HFFc6 (cell line): Measurements from ENCODE around the gene YWHAG. TPM values are rescaled to one million over a fixed set of nuclear protein-coding genes. Genes with fewer than 3 reads are reported as not detected.
"Not testable (repeated sequence)": the region's sequence is repeated elsewhere in the genome, so short reads cannot be mapped to it uniquely, and the experiment has no call there.

Experiments
- DNase-seq: peaks from one replicate; pipeline ENCODE4 v3.0.0-alpha.2; 2018
- H3K27ac Mint-ChIP-seq: 2 replicates; pipeline ENCODE4 v1.8.0; 2020; ENCODE audit warnings: mild to moderate bottlenecking, mixed read lengths
- H3K27me3 Mint-ChIP-seq: 2 replicates; pipeline ENCODE4 v1.8.0; 2021; ENCODE audit warnings: mild to moderate bottlenecking, moderate library complexity, mixed read lengths; ENCODE audit not compliant: insufficient read depth
- H3K36me3 Mint-ChIP-seq: 2 replicates; pipeline ENCODE4 v1.8.0; 2021; ENCODE audit warnings: low read depth, mixed read lengths
- H3K4me1 Mint-ChIP-seq: 2 replicates; pipeline ENCODE4 v1.8.0; 2020; ENCODE audit warnings: low read depth, mixed read lengths
- H3K4me3 Mint-ChIP-seq: 2 replicates; pipeline ENCODE4 v1.8.0; 2020; ENCODE audit warnings: mild to moderate bottlenecking, moderate library complexity, mixed read lengths
- H3K9me3 Mint-ChIP-seq: 2 replicates; pipeline ENCODE4 v1.8.0; 2020; ENCODE audit warnings: mild to moderate bottlenecking, mixed read lengths
- long read RNA-seq: library from polyadenylated mRNA; unstranded; transcript quantifications from one replicate; pipeline ENCODE4 v2.0.0, GENCODE V29; 2019
- total RNA-seq, 6 experiments: library from RNA; stranded (reverse); fragmentation: NEBNext Ultra II Directional; extraction: Animal tissue kit (Norgen Biotek cat#: 25700); gene quantifications; 2 replicates in 1 of 6; 3 replicates in 5 of 6; pipeline ENCODE4 v1.2.3, GENCODE V29; 2021
- TF ChIP-seq, protein P1 (sequence below): fragments of 200-600 bp; sonication (generic); IDR thresholded peaks from 2 replicates; pipeline ENCODE4 v1.5.0; 2021; ENCODE audit warnings: antibody characterized with exemption, mild to moderate bottlenecking

YWHAG gene
- total RNA-seq: 100 to 1,000 TPM; 171 to 210 (median 180) TPM
- long read RNA-seq, transcript YWHAG-201 (2 exons, 3,750 nt): major isoform, 7 of 17 reads
- long read RNA-seq, partial matches to known transcripts: 0 of 17 reads
- long read RNA-seq, other reads (novel, unspliced or antisense): 10 of 17 reads

GRCh38 chr7:76358481-76359110 lies at the start of gene YWHAG:
YWHAG (minus strand) TSS chr7:76358991; CDS start chr7:76358808, 183 bp downstream.
- peak within 1 kb of the TSS; percentile 97 for H3K27ac Mint-ChIP-seq
- no peaks in the 10 kb centered on the region for H3K9me3 Mint-ChIP-seq
- TF ChIP-seq, protein P1, sequence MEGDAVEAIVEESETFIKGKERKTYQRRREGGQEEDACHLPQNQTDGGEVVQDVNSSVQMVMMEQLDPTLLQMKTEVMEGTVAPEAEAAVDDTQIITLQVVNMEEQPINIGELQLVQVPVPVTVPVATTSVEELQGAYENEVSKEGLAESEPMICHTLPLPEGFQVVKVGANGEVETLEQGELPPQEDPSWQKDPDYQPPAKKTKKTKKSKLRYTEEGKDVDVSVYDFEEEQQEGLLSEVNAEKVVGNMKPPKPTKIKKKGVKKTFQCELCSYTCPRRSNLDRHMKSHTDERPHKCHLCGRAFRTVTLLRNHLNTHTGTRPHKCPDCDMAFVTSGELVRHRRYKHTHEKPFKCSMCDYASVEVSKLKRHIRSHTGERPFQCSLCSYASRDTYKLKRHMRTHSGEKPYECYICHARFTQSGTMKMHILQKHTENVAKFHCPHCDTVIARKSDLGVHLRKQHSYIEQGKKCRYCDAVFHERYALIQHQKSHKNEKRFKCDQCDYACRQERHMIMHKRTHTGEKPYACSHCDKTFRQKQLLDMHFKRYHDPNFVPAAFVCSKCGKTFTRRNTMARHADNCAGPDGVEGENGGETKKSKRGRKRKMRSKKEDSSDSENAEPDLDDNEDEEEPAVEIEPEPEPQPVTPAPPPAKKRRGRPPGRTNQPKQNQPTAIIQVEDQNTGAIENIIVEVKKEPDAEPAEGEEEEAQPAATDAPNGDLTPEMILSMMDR: no peak
- peak; percentile 79 for DNase-seq
- peaks cover 42% of the 10 kb centered on the region for H3K4me1 Mint-ChIP-seq
- no peaks in the 10 kb centered on the region for H3K27me3 Mint-ChIP-seq
- peaks cover 39% of the 10 kb centered on the region for H3K36me3 Mint-ChIP-seq
- peak within 1 kb of the TSS; percentile 99 for H3K4me3 Mint-ChIP-seq

DNA sequence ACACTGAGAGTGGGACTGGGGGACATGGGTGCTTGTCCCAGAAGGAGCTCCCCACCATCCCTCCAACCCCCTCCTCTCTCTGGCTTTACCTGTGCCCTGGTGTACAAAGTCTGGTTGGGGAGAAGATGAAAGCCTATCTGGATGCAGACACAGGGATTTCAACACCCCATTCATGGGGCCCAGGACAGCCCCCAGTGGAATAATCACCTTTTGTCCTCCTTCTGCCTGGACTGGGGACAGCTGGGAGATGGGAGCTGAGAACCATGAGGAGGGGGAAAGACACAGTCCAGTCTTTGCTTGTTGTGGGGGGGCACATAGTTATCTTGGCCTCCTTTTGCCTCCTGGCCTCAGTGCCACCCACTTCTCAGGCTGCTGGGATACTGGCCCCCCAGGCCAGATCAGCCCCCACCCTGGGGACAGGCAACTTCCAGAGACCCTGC lies 49.4 kb upstream of the YWHAG start:
- H3K4me1 Mint-ChIP-seq: no peaks in the 10 kb centered on the region; the same call in 1 of the 2 replicates
- DNase-seq: no peak
- no peak overlapping the region for H3K4me3 Mint-ChIP-seq
- peaks cover 14% of the 10 kb centered on the region for H3K27me3 Mint-ChIP-seq
- H3K36me3 Mint-ChIP-seq: no peaks in the 10 kb centered on the region
- TF ChIP-seq, protein P1: no peak
- H3K9me3 Mint-ChIP-seq: no peaks in the 10 kb centered on the region
- H3K27ac Mint-ChIP-seq: no peak overlapping the region

GRCh38 chr7:76407718-76408117 lies 48.9 kb upstream of the YWHAG start:
- Mint-ChIP-seq H3K9me3 (no peaks in the 10 kb centered on the region), H3K4me1 (no peaks in the 10 kb centered on the region; the same call in 1 of the 2 replicates), H3K4me3 (no peak overlapping the region), H3K27me3 (peaks cover 14% of the 10 kb centered on the region), H3K27ac (no peak overlapping the region), H3K36me3 (no peaks in the 10 kb centered on the region)
- DNase-seq: no peak
- TF ChIP-seq, protein P1: no peak

- no peak for DNase-seq
- no peaks in the 10 kb centered on the region for H3K9me3 Mint-ChIP-seq
- TF ChIP-seq, protein P1: no peak
- H3K27me3 Mint-ChIP-seq: peaks cover 8% of the 10 kb centered on the region
- no peak overlapping the region for H3K4me3 Mint-ChIP-seq
- H3K36me3 Mint-ChIP-seq: no peaks in the 10 kb centered on the region
- H3K4me1 Mint-ChIP-seq: no peaks in the 10 kb centered on the region; the same call in 1 of the 2 replicates
- no peak overlapping the region for H3K27ac Mint-ChIP-seq
These were observed 46.9 kb upstream of the YWHAG start for GRCh38 chr7:76405738-76406137.

- H3K4me1 Mint-ChIP-seq: no peaks in the 10 kb centered on the region; the same call in 1 of the 2 replicates
- TF ChIP-seq, protein P1: no peak
- H3K9me3 Mint-ChIP-seq: no peaks in the 10 kb centered on the region
- H3K27ac Mint-ChIP-seq: no peak overlapping the region
- DNase-seq: no peak
- no peaks in the 10 kb centered on the region for H3K36me3 Mint-ChIP-seq
- H3K27me3 Mint-ChIP-seq: peaks cover 5% of the 10 kb centered on the region
- no peak overlapping the region for H3K4me3 Mint-ChIP-seq
These were observed 45.1 kb upstream of the YWHAG start for GRCh38 chr7:76403780-76404494.

DNA sequence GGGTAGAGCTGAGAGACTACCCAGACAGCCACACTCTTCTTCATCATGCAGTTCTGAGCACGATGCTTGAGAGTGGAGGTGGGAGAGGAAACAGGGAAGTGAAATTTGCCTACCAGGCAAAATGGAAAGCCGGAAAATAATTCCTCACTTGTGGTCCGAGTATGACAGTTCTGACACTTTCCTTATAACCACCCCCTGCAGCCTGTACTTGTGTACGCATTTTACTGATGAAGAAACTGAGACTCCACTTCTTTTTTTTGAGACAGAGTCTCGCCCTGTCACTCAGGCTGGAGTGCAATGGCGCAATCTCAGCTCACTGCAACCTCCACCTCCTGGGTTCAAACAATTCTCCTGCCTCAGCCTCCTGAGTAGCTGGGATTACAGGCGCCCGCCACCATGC lies 44.3 kb upstream of the YWHAG start:
- H3K4me3 Mint-ChIP-seq, H3K36me3 Mint-ChIP-seq, H3K27me3 Mint-ChIP-seq, H3K27ac Mint-ChIP-seq, H3K4me1 Mint-ChIP-seq, H3K9me3 Mint-ChIP-seq, DNase-seq: not testable (repeated sequence)
